ENCODE measurements around the gene POMGNT1.
"Not testable (repeated sequence)": the region's sequence is repeated elsewhere in the genome, so short reads cannot be mapped to it uniquely, and the experiment has no call there.

Gene POMGNT1

GRCh38 chr1:46197964-46198811, at the start of gene POMGNT1:
Gene POMGNT1, minus strand, starts transcription at chr1:46198434. Its CDS starts 613 bp downstream, at chr1:46197821.
- DNase-seq (ENCODE audit: low spot score) = peak; percentile 97

- peak; percentile 99 for DNase-seq (ENCODE audit: low spot score)
Observed at GRCh38 chr1:46247436-46248121, 49.3 kb upstream of the POMGNT1 start, which contains the start of gene RAD54L. Gene RAD54L, plus strand, starts transcription at chr1:46247763. Its CDS starts 643 bp downstream, at chr1:46248406.

GRCh38 chr1:46246548-46247435, 48.6 kb upstream of the POMGNT1 start:
- peak; percentile 67 for DNase-seq (ENCODE audit: low spot score)

DNA sequence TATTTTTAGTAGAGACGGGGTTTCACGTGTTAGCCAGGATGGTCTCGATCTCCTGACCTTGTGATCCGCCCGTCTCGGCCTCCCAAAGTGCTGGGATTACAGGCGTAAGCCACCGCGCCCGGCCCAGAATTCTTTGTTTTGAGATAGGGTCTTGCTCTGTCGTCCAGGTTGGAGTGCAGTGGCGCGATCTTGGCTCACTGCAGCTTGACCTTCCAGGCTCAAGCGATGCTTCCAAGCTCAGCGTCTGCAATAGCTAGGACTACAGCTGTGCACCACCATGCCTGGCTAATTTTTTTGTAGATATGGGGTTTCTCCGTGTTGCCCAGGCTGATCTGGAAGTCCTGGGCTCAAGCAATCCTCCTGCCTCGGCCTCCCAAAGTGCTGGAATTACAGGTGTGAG, 47.9 kb upstream of the POMGNT1 start:
- DNase-seq (ENCODE audit: low spot score) = not testable (repeated sequence)

- peak; percentile 66 for DNase-seq (ENCODE audit: low spot score)
Observed at GRCh38 chr1:46244656-46245371, 46.6 kb upstream of the POMGNT1 start.

DNA sequence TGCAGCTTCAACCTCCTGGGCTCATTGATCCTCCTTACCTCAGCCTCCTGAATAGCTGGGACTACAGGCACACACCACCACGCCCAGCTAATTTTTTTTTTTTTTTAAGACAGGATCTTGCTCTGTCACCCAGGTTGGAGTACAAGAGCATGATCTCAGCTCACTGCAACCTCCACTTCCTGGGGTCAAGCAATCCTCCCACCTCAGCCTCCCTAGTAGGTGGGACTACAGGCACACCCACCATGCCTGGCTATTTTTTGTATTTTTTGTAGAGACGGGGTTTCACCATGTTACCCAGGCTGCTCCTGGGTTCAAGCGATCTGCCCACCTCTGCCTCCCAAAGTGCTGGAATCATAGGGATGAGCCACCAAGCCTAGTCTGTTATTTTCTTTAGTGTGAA, 45.6 kb upstream of the POMGNT1 start:
- not testable (repeated sequence) for DNase-seq (ENCODE audit: low spot score)

GRCh38 chr1:46242918-46243317, 44.7 kb upstream of the POMGNT1 start:
- no peak for DNase-seq (ENCODE audit: low spot score)

- DNase-seq (ENCODE audit: low spot score) = not testable (repeated sequence)
Observed at GRCh38 chr1:46241733-46242132, 43.5 kb upstream of the POMGNT1 start.

- DNase-seq (ENCODE audit: low spot score) = not testable (repeated sequence)
Observed at GRCh38 chr1:46238865-46239264, 40.6 kb upstream of the POMGNT1 start.

DNA sequence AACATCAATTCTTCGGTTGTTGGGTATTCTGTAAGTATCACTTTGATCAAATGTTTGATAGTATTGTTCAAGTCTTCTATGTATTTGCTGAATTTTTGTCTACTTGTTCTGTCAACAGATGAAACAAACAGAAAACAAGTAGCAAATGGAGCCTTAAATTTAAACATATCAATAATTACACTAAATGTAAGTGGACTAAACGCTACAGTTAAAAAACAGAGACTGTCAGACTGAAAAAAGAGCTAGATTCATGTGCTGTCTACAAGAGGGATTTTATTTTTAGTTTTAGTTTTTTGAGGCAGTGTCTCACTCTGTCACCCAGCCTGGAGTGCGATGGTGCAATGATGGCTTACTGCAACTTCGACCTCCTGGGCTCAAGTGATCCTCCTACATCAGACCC, 38.6 kb upstream of the POMGNT1 start:
- no peak for DNase-seq (ENCODE audit: low spot score)

DNA sequence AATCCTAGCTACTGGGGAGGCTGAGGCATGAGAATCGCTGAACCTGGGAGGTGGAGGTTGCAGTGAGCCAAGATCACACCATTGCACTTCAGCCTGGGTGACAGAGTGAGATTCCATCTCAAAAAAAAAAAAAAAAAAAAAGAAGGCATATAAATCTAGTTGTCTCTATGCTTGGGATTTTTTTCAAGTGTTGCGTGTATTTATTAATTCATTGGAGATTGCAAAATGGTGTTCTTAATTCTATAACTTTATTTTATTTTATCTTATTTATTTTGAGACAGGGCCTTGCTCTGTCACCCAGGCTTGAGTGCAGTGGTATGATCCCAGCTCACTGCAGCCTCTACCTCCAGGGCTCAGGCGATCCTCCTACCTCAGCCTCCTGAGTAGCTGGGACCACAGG, 33.0 kb upstream of the POMGNT1 start:
- not testable (repeated sequence) for DNase-seq (ENCODE audit: low spot score)

DNA sequence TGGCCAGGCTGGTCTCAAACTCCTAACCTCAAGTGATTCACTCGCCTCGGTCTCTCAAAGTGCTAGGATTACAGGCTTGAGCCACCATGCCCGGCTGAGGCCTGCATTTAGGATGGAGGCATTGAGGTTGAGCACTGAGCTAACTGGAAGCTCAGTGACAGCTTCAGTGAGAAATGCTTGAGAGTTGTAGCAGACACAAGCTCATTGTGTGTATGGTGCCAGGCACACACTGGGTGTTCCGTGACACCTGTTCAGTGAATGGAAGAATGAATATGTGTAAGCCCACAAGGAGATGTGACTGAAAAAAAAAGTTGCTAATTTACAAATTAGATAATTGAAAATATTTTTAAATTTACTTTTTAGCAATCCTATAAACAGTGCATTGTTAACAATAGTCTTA, 26.7 kb upstream of the POMGNT1 start:
- no peak for DNase-seq (ENCODE audit: low spot score)

- DNase-seq (ENCODE audit: low spot score) = peak; percentile 82
Observed at GRCh38 chr1:46223472-46223943, 25.3 kb upstream of the POMGNT1 start.

GRCh38 chr1:46223055-46223454, 24.8 kb upstream of the POMGNT1 start:
- not testable (repeated sequence) for DNase-seq (ENCODE audit: low spot score)

- DNase-seq (ENCODE audit: low spot score) = no peak
Observed at GRCh38 chr1:46221749-46222148, 23.5 kb upstream of the POMGNT1 start.

DNA sequence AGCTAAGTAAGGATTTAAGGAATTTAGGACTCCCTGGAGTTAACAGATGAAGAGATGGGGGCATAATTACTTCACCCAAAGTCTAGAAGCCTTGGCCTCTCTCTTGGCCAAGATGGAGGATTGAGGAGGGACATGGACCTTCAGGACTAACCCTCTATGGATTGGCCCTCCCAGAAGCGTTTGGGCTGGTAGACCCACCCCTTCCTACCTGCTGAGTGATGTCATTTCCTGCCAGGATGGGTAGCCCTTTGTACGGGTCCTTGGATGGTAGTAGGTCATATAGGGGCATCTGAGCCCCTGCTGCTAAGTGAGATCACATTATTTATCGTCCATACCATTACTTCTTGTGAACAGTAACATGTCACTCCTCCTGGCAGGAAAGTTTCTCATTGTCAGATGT, 22.6 kb upstream of the POMGNT1 start:
- no peak for DNase-seq (ENCODE audit: low spot score)

GRCh38 chr1:46219551-46220520, 21.6 kb upstream of the POMGNT1 start:
- DNase-seq (ENCODE audit: low spot score) = no peak

GRCh38 chr1:46218443-46218842, 20.2 kb upstream of the POMGNT1 start:
- no peak for DNase-seq (ENCODE audit: low spot score)

- DNase-seq (ENCODE audit: low spot score) = no peak
Observed at GRCh38 chr1:46215504-46215903, 17.3 kb upstream of the POMGNT1 start.

- DNase-seq (ENCODE audit: low spot score) = no peak
Observed at GRCh38 chr1:46211051-46211450, 12.8 kb upstream of the POMGNT1 start.
